Small intestine (tissue), 7 donors: ENCODE measurements around the gene PDPN. TPM values are rescaled to one million over a fixed set of nuclear protein-coding genes. Genes with fewer than 3 reads are reported as not detected.

Source experiments
- DNase-seq, 2 donors: peaks; one replicate each; pipeline versions ENCODE4 v3.0.0 to v3.0.0-alpha.2; 2013
- FAIRE-seq: peaks from 2 replicates; lab custom pipeline; 2012; peaks lifted over from hg19 to GRCh38; lab: Jason Lieb, UNC
- H3K27ac ChIP-seq, 3 donors: one replicate each; pipeline ENCODE4 v1.5.1; 2013; ENCODE audit warnings: low read length in 2 of 3, mild to moderate bottlenecking in 2 of 3, control low read depth in 1 of 3, inconsistent platforms in 1 of 3, low read depth in 1 of 3, moderate library complexity in 1 of 3
- H3K27me3 ChIP-seq, 3 donors: one replicate each; pipeline ENCODE4 v1.6.1; 2013; ENCODE audit warnings: low read length in 3 of 3, inconsistent platforms in 1 of 3; ENCODE audit not compliant: control insufficient read depth in 3 of 3, insufficient read depth in 3 of 3
- H3K36me3 ChIP-seq, 3 donors: one replicate each; pipeline ENCODE4 v1.6.1; 2013; ENCODE audit warnings: low read length in 3 of 3, inconsistent platforms in 1 of 3, low read depth in 1 of 3, mild to moderate bottlenecking in 1 of 3, moderate library complexity in 1 of 3; ENCODE audit not compliant: control insufficient read depth in 3 of 3, insufficient read depth in 2 of 3
- H3K4me1 ChIP-seq, 3 donors: one replicate each; pipeline ENCODE4 v1.6.1; 2013; ENCODE audit warnings: low read length in 2 of 3, inconsistent platforms in 1 of 3, low read depth in 1 of 3, mild to moderate bottlenecking in 1 of 3, moderate library complexity in 1 of 3; ENCODE audit not compliant: control insufficient read depth in 3 of 3, insufficient read depth in 2 of 3
- H3K4me3 ChIP-seq, 3 donors: one replicate each; pipeline ENCODE4 v1.5.1; 2013; ENCODE audit warnings: low read length in 3 of 3, control low read depth in 1 of 3, inconsistent platforms in 1 of 3, low read depth in 1 of 3, mild to moderate bottlenecking in 1 of 3, moderate library complexity in 1 of 3
- H3K9me3 ChIP-seq, 2 donors: one replicate each; pipeline ENCODE4 v1.6.1; 2013; ENCODE audit warnings: low read depth in 1 of 2, low read length in 1 of 2; ENCODE audit not compliant: control insufficient read depth in 2 of 2, insufficient read depth in 1 of 2
- WGBS, 3 donors: extraction: QIAGEN DNeasy Blood & Tissue Kit; methylation state at CpG; one replicate each; pipeline ENCODE4 v1.1.7; 2013; 5-methylcytosine and 5-hydroxymethylcytosine counted together
- polyA plus RNA-seq, 4 donors: library from polyadenylated mRNA; stranded (reverse) in 3 of 4; unstranded in 1 of 4; fragments of 200-250 nt in 3 of 4; fragments of 120-200 nt in 1 of 4; gene quantifications; one replicate each; pipeline versions ENCODE4 v1.2.1 to v1.2.3, GENCODE V29; 2013
- donor health status: healthy with polysubstance abuse.
- donor health status: control.
- donor health status: control.
- donor health status: Bipolar disorder and iron deficiency.
- donor health status: healthy.

PDPN gene
- polyA plus RNA-seq, 4 donors = 0.89 to 18.7 (median 3.5) TPM

GRCh38 chr1:13623021-13623637 is 39.5 kb downstream of the PDPN start:
- Histone ChIP-seq H3K4me1 (no peaks in the 10 kb centered on the region), H3K9me3 (no peaks in the 10 kb centered on the region), H3K27me3 (peaks cover 0 to 2% (median 2%) of the 10 kb centered on the region in 3 donors), H3K36me3 (no peaks in the 10 kb centered on the region), H3K27ac (no peak overlapping the region), H3K4me3 (no peak overlapping the region)
- no peak for FAIRE-seq
- 81 to 83% (median 82%) methylated on average over 9 of the region's 9 CpGs for WGBS, 3 donors
- no peak for DNase-seq

- Histone ChIP-seq H3K27ac (no peak overlapping the region), H3K9me3 (no peaks in the 10 kb centered on the region), H3K36me3 (no peaks in the 10 kb centered on the region), H3K4me3 (no peak overlapping the region), H3K4me1 (no peaks in the 10 kb centered on the region), H3K27me3 (no peaks in the 10 kb centered on the region)
- DNase-seq (no peak), FAIRE-seq (no peak)
- 82 to 88% (median 87%) methylated on average over 6 of the region's 6 CpGs for WGBS, 3 donors
Measured at GRCh38 chr1:13624526-13624925, 40.9 kb downstream of the PDPN start.

DNA sequence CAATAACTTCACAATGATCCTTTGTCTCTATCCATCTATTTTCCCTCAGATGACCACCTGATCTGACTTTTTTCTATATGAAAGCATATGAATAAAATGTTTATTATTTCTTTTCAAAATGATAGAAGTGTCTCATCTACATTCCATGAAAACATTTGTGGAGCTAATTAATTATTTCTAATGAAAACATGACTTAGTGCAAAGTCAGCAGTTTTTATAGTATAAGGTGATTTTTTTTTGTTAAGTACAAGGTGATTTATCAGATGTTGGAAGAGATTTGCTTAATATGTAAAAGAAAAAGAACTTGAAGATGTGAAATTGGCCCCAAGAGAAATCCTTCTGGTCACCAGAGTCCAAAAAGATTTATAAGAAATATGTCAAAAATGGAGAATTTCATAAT is 43.5 kb downstream of the PDPN start:
- H3K4me3 ChIP-seq = no peak overlapping the region
- peak; percentile 36 for FAIRE-seq
- no peak overlapping the region for H3K27ac ChIP-seq
- DNase-seq = no peak
- no peaks in the 10 kb centered on the region for H3K36me3 ChIP-seq
- no peaks in the 10 kb centered on the region for H3K27me3 ChIP-seq
- no peaks in the 10 kb centered on the region for H3K4me1 ChIP-seq
- H3K9me3 ChIP-seq = peaks cover 0 to 2% of the 10 kb centered on the region in 2 donors

DNA sequence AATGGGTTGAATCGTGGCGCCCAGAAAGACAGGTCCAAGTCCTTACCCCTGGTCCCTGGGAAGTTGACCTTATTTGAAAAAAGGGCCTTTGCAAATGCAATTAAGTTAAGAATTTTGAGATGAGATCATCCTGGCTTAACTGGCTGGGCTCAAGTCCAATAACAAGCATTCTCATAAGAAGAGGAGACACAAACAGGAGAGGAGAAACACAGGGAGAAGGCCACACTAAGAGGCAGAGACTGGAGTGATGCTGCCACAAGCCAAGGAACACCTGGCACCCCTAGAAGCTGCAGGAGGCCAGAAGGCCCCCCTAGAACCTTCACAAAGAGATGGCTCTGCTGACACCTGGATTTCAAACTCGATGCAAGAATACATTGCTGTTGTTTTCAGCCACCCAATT is 44.6 kb downstream of the PDPN start:
- Histone ChIP-seq H3K9me3 (peaks cover 0 to 2% of the 10 kb centered on the region in 2 donors), H3K27ac (no peak overlapping the region), H3K27me3 (no peaks in the 10 kb centered on the region), H3K4me3 (no peak overlapping the region), H3K4me1 (no peaks in the 10 kb centered on the region), H3K36me3 (no peaks in the 10 kb centered on the region)
- 54 to 72% (median 69%) methylated on average over 3 of the region's 3 CpGs for WGBS, 3 donors
- FAIRE-seq (no peak), DNase-seq (no peak)

DNA sequence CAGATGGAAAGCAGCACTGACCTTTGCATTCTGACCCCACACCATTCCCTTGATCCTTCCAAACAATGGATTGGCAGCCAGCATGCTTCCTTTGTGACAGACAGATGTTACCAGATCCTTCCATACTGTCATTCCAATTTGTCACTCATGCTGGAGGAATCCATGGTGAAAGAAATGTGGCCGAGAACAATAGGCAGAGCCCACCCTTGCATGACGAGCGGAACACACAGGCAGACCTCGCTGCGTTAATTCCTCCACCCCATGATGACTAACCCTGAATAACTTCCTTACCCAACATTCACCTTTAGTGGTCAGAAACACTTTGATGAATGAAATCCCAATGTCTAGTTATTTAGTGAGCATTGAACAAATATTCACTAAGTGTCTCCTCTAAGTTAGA is 45.1 kb downstream of the PDPN start:
- no peaks in the 10 kb centered on the region for H3K36me3 ChIP-seq
- H3K9me3 ChIP-seq = peaks cover 0 to 5% of the 10 kb centered on the region in 2 donors
- no peaks in the 10 kb centered on the region for H3K27me3 ChIP-seq
- no peak overlapping the region for H3K27ac ChIP-seq
- WGBS, 3 donors = 87 to 92% (median 90%) methylated on average over 5 of the region's 5 CpGs
- H3K4me1 ChIP-seq = no peaks in the 10 kb centered on the region
- DNase-seq (no peak), FAIRE-seq (no peak)
- no peak overlapping the region for H3K4me3 ChIP-seq

- peaks cover 1 to 5% of the 10 kb centered on the region in 2 donors for H3K9me3 ChIP-seq
- FAIRE-seq = no peak
- no peak for DNase-seq
- no peak overlapping the region for H3K4me3 ChIP-seq
- H3K27me3 ChIP-seq = no peaks in the 10 kb centered on the region
- no peak overlapping the region for H3K27ac ChIP-seq
- no peaks in the 10 kb centered on the region for H3K4me1 ChIP-seq
- H3K36me3 ChIP-seq = no peaks in the 10 kb centered on the region
- 60 to 74% (median 66%) methylated on average over 3 of the region's 3 CpGs for WGBS, 3 donors
Measured at GRCh38 chr1:13642306-13643004, 58.8 kb downstream of the PDPN start.

DNA sequence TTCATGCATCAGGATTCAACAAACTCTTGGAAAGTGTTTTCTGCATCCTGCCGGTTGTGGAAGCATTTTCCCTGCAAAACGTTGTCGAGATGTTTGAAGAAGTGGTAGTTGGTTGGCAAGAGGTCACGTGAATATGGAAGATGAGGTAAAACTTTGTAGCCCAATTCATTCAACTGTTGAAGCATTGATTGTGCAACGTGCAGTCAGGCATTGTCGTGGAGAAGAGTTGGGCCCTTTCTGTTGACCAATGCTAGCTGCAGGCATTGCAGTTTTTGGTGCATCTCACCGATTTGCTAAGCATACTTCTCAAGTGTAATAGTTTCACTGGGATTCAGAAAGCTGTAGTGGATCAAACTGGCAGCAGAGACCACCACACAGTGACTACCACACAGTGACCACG is 59.4 kb downstream of the PDPN start:
- H3K9me3 ChIP-seq = peaks cover 1 to 5% of the 10 kb centered on the region in 2 donors
- H3K4me1 ChIP-seq = no peaks in the 10 kb centered on the region
- DNase-seq (no peak), FAIRE-seq (no peak)
- no peak overlapping the region for H3K4me3 ChIP-seq
- no peak overlapping the region for H3K27ac ChIP-seq
- WGBS, 3 donors = 75 to 82% (median 78%) methylated on average over 8 of the region's 8 CpGs
- H3K27me3 ChIP-seq = no peaks in the 10 kb centered on the region
- H3K36me3 ChIP-seq = no peaks in the 10 kb centered on the region

- Histone ChIP-seq H3K4me1 (no peaks in the 10 kb centered on the region), H3K36me3 (no peaks in the 10 kb centered on the region), H3K4me3 (no peak overlapping the region), H3K27me3 (no peaks in the 10 kb centered on the region), H3K9me3 (no peaks in the 10 kb centered on the region), H3K27ac (no peak overlapping the region)
- WGBS, 3 donors = 81 to 91% (median 88%) methylated on average over 7 of the region's 7 CpGs
- no peak for FAIRE-seq
- no peak for DNase-seq
Measured at GRCh38 chr1:13646521-13646920, 62.9 kb downstream of the PDPN start.
